SK-N-DZ (cell line): Measurements from ENCODE around the gene USP10.

Experiments
- DNase-seq: peaks from one replicate; pipeline ENCODE4 v3.0.0-alpha.2; 2015; ENCODE audit warnings: low spot score

The USP10 gene

DNA sequence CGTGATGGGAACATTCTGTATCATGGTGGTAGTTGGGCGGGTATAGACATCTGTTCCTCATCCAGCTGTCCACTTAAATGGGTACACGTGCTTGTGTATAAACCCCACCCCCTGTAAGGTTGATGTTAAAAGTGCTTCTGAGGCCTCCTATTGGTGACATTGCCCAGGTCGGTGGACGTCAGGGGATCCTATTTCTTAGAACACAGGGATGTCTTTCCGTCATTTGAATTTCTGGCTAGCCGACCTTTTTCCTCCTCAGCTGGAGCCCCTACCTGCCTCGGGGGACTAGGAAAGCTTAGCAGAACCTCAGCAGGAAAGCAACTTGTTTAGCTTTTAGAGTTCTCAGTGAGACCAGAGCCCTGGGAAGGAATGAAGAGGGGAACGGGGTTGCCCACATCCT lies 103.3 kb downstream of the USP10 start:
- DNase-seq: no peak

DNA sequence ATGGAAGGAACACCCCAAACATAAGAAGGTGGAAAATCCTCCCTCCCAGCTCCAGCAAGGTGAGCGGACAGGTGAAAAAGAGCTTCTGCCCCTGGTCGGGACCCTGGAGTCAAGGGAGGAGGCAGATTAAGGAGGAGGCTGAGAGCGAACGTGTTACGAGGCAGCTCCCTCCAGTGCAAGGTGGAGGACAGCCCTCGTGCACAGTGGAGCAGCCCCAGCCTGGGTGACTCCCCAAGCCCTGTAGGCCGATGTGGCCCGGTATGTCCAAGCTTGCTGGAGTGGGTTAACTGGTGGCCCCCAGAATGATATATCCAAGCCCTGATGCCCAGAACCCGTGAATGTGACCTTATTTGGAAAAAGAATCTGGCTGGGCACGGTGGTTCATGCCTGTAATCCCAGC lies 104.5 kb downstream of the USP10 start:
- no peak for DNase-seq

DNA sequence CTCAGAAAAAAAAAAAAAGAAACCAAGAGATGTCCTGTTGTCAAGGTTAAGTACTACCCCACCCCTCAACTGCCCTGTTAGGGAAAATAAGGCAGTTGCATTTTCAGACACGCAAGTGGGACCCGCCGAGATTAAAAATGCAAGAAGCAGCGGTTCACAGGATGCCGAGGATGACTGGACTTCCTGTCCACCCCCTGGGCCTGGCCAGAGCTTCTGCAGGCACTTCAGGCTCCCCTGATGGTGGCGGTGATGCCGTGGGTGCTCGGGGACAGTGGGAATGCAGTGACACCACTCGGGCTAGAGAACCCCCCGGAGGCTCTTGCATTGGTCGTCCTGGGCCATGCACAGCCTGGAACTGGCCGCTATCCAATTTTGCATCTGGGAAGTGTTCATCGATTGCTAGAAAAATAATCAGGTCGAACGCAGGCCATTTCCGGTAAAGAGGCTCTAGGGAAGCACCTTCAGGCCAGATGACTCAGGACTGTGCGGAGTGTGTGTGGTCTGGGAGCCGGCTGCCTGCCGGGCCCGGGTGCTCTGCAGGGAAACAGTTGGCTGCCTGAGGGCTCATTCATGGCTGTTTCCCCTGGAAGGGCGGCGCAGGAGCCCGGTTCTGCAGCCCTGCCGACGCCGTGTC lies 106.6 kb downstream of the USP10 start:
- peak; percentile 52 for DNase-seq

DNA sequence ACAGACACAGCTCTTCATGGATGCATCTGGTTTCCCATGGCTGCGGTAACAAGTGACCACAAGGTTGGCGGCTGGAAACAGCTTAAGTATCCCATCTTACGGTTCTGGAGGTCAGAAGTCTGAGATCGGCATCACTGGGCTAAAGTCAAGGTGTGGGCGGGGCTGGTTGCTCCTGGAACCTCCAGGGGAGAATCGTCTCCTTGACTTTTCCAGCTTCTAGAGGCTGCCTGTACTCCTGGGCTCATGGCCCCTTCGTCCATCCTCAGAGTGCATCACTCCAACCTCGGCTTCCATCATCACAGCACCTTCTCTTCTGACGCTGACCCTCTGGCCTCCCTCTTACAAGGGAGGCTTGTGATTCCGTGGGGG lies 107.1 kb downstream of the USP10 start:
- no peak for DNase-seq

DNA sequence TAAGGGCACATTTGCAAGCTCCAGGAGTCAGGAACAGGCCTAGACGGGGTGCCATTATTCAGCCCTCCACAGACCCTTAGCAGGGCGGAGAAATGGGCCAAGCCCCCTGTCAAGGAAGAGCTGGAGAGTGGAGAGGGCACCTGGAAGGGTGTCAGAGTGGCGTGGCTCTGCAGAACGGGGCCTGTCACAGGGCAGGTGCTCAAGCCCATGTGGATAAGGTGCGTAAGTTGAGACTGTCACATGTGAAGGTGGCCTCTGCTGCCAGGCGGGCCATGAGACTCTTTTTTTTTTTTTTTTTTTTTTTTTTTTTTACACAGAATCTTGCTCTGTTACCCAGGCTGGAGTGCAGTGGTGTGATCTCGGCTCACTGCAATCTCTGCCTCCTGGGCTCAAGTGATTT lies 108.0 kb downstream of the USP10 start:
- no peak for DNase-seq

DNA sequence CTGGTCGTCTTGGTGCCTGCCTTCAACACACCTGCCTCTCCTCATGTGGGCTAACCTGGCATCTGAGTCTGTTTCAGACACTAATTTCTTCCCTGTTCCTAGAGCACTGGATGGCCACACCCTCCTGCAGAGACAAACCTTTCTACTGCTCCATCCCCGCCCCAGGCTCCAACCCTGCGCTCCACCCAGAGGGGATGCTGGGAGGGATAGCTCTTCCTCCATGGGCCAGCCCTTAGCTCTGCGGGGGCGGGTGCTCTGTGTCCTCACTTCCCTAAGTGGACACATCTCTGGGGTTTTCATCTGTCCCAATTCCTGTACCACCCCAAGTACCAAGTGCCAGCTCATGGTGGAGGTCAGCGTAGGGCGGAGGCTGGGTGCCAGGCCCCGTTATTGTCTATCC lies 109.0 kb downstream of the USP10 start:
- no peak for DNase-seq

DNA sequence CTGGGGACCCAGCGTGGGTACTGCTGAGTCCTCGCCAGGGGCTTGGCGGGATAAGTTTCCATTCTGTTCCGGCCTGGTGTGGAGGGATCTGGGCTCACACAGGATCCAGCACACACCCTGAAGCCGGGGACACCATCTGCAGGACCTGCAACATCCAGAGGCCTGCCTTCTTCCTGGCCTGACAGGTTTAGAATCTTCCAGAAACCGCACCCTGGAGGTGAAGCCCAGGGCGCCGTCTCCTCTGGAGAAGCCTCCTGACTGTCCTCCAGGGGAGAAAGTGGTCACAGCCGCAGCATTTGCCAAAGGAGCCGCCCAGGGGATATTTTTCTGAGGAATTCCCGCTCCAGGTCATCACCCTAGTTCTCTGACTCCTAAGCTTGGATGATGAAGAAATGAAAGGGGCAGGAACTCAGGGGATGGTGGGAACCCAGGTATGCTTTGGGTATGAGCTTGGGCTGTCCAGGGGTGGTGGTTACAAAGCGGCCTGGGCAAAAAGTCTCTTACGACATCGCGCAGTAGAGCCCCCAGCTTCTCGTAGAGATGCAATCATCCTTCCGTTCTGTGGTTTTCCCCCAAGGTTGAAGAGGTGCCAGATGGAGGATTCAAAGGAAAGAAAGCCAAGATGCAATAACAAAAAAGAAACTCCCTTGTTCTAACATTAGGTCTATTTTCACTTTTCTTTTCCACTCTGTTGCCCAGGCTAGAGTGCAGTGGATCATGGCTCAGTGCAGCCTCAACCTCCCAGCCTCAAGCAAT lies 110.9 kb downstream of the USP10 start:
- no peak for DNase-seq

DNA sequence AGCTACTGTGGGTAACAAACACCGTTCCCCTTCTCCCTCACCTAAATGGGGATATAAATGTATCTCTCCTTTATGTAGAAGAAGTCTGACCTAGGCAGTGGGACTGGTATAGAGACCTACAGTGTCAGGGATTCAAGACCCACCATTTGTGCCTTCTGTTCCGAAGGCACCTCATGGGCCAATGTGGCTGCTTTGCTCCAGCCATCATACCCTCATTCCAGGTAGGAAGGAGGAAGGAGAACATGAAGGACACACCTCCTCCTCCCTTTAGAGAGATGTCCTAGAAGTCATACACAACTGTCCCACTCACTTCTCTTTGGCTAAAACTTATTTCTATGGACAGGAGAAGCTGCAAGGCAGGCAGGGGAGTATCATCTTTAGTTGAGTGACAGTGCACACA lies 111.7 kb downstream of the USP10 start:
- DNase-seq: no peak

DNA sequence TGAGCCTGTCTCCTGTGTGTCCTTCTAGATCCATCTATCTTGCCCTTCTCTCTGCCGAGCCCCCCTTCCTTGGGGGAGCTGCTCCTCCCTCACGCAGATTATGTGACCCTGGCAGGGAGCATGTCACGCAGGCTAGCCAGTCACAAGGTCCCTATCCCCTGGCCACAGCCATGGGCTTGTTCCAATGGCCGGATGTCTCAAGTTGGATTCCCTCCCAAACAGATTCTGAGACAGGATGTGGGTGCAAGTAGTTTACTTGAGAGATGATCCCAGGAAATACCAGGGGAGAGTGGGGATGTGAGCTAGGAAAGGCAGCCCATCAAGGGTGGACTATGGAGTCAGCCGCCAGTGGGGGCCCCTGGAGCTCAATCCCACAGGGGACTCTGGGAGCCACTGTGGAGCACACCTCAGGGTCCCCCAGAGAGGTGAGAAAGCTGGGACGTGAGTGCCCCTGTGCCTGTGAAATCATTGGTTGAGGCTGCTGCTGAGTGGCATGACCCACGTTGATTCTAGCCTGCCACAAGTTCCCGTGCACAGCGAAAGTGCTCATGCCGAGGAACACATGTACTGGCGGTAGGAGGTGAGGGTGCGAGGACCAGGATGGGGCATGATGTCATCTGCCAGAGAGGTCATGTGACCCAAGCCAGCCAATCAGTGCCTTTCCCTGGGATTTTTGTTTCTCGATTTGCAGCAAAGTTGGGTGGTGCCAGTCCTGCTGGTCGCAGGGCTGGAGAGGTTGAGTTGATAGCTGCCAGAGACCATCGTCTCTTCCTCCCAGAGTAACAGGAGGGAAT lies 113.5 kb downstream of the USP10 start:
- DNase-seq: no peak

DNA sequence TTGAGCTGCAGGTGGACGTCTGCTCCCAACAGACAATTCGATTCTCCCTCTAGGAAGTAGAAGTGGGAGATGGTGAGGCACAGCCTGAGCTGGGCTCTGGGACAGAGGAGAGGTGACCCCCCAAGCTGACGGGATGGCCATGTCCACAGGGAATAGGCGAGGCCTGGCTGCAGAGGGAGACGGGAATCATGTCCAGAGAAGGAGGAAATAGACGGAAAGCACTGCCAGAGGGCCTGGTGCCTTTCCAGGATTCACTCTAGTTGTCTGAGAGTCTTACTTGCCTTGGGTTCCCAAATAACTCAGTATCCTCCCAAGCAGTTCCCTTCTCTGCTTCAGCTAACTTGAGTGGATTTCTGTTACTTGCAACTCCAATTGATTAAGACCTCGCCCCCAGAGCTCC lies 115.7 kb downstream of the USP10 start:
- DNase-seq: no peak

DNA sequence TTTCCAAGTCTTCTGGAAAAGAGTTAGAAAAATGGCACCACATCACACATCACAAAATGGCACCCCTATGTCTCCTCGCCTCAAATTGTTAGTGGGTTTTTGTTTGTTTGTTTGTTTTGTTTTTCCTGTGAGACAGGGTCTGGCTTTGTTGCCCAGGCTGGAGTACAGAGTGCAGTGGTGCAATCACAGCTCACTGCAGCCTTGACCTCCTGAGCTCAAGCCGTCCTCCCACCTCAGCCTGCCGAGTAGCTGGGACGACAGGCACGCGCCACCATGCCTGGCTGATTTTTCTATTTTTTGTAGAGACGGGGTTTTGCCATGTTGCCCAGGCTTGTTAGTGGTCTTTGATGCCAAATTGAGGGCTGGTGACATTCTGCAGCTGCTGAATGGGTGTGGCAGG lies 116.2 kb downstream of the USP10 start:
- DNase-seq: no peak

DNA sequence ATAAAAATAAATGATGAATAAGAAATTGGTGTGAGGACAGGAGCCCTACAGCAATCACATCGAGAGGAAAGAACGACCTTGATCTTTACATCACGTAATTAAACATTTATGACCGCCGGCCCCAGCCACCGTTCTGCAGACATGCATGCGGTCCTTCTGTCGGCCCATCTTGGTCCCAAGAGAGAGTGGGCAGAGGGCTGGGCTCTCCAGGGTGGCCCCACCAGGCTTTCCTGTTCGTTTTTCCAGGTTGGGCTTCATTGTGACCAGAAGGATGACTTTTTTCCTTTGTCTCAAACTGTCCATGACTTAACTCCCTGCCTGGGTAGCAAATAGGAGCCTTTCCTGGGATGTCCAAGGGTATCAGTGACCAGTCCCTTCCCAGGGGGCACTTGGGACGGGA lies 116.7 kb downstream of the USP10 start:
- no peak for DNase-seq

DNA sequence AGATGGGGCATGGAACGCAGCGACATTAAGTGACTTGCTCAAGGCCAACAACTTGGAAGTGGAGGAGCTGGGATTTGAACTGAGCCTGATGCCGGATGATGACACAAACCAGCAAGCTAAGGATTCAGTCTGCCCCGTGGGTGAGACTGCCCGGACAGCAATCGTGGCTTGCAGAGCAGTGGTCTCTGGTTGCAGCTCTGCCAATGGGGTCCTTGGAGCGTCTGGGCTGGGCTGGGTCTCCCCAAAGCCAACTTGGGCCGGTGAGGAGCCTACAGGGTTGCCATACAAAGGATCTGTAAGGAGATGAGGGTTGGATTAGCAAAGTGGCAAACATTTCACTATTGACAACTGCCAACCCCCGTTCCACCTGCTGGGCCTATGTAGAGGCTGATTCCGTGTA lies 117.4 kb downstream of the USP10 start:
- DNase-seq: no peak

DNA sequence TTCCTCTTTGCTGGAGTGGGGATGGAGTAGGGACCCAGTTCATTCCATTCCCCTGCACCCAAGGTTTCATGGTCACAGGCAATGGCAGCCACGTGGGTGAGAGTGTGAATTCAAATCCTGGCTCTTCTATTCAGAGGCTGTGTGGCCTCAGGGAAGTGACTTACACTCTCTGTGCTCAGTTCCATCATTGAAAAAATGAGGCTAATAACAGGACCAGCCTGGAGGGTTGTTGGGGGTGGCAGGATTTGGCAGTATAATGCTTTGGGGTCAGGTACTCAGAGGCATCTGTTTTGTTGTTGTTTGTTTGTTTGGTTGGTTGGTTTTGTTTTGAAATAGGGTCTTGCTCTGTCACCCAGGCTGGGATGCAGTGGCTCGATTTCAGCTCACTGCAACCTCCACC lies 117.8 kb downstream of the USP10 start:
- no peak for DNase-seq

DNA sequence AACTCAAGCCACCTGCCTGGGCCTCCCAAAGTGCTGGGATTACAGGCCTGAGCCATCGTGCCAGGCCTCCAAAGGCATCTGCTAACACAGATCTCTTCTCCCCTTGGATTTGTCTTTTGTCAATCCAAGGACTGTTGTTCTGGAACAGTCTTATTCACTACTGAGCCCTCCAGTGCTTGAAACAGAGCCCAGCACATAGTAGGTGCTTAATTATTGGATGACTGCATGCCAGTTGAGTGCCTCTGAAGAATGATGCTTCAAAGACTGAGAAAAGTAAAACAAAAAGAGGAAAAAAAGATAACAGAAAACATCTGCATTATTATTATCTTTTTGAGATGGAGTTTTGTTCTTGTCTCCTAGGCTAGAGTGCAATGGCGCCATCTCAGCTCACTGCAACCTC lies 118.3 kb downstream of the USP10 start:
- no peak for DNase-seq

DNA sequence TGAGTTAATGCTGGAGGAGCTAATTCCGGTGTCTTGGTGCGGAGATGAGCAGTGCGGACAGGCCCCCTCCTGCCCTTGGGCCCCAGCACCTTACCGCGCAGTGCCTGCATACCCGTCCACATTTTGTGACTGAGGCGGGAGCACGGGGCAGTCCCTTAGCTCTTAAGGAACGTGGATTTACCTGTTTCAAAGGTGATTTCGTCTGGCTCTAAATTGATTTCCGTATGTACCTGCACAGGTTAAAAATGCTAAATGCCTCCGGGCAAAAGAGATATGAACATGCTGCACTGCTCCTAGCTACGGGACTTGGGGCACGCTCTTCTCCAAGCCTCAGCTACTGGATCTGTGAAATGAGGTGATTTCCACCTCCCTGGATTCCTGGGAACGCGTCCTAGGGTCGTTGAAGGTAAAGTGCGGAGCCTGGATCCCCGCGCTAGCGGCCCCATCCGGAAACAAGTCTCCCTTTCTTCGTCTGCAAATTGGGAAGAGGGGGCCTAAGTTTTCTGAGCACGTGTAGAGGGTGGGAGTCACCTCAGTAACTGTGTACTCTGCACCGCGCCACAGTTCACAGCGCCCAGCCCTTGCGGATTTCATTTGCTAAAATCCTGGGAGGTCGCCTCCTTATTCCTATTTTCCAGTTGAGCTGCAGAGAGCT lies 119.3 kb downstream of the USP10 start:
- no peak for DNase-seq

DNA sequence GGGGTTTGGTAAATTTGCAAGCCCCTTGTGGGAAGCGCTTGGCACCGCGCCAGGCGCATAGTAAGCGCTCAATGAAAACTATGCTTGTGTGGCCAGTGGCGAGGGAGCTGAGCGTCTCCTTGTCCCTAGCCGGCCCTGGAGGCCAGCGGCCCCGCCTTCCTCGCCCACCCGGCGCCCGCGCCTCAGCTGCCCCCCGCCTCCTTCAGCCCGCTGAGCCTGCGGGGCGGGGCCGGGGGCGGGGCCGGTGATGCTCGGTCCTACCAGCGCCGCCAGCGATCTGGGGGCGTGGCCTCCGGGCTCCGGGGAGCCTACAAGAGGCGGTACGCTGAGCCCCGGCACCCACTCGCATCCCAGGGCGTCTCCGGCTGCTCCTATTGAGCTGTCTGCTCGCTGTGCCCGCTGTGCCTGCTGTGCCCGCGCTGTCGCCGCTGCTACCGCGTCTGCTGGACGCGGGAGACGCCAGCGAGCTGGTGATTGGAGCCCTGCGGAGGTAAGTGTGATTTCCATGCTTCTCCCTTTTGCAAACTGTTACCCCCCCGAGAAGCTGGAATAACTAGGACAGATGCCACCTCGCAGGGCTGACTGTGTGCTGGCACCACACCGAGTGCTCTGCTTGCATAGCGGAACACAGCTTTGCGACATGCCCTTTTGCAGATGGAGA lies 120.0 kb downstream of the USP10 start, which contains the start of gene CRISPLD2:
Gene CRISPLD2, plus strand, starts transcription at position 342 of the 661 bp plus-strand sequence. CDS start 18,511 bp downstream, outside the sequence.
- peak; percentile 92 for DNase-seq

DNA sequence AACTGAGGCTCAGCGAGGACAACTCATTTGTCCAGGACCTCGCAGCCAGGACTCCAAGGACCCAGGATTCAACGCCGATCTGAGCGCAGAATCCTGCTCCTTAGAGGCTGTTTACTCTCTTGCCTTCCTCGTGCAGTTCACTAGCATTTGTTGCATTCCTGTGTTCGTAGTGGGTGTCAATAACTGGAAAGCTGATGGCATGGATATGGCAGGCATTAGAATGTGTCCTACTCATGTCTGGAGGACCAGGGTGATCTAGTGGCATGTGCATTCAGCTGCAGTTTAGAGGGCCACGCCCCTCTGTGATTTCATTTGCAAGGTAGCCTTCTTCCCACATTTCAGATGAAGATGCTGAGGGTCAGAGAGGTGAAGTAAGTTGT lies 120.5 kb downstream of the USP10 start:
- no peak for DNase-seq

DNA sequence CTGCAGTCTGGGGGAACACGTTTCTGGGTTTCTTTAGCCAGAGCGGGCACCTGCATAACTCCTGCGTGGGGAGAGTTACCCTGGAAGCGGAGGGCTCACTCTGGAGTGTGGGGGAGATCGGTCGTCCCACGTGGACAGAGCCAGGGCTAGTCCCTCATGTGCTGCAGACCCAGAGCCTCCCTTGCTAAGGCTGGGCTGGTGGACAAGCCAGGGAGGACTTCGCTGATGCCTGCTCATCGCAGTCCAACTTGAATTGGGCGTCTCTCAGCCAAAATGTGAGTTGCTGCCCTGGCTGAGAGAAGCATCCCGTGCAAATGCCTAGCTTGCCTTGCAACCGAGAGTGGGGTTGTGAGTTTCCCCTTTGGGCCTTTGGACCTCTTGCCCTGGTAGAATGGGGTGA lies 121.0 kb downstream of the USP10 start:
- DNase-seq: no peak

DNA sequence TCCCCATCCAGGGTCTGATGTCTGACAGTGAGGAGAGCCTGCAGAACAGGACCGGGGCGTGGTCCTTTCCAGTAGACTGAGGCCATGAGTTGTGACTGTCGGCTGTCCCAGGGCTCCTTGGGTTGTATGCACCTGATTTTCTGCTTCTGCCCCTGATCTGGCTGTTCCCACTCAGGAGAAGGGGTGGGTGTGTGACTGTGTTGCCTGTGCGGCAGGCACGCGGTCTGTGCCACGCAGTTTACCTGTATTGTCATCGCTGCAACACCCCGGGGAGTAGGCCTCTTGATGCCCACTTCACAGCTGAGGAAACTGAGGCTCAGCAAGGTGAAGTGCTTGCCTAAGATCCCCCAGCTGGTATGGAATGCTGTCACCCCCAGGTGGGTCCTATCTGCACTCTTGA lies 121.4 kb downstream of the USP10 start:
- no peak for DNase-seq
